H1 (cell line): ENCODE data around the gene CIAO3. TPM values are rescaled to one million over a fixed set of nuclear protein-coding genes. Genes with fewer than 3 reads are reported as not detected.

ENCODE experiments used
- CTCF ChIA-PET: fragments of 300-600 bp; sonication (Branson Sonifier 250); formaldehyde crosslinking; loops from one replicate; lab custom pipeline; 2021; ENCODE audit not compliant: partially characterized antibody; lab: Charles Lee
- POLR2A ChIA-PET: fragments of 300-600 bp; sonication (Branson Sonifier 250); formaldehyde crosslinking; loops from one replicate; lab custom pipeline; 2021; ENCODE audit warnings: inconsistent platforms; ENCODE audit not compliant: partially characterized antibody; lab: Charles Lee
- DNase-seq, 2 experiments: peaks; one replicate each; pipeline versions ENCODE4 v3.0.0 to v3.0.0-alpha.2; 2010 to 2022; ENCODE audit warnings: low spot score in 2 of 2, low read depth in 1 of 2, mixed read lengths in 1 of 2
- FAIRE-seq: peaks from 2 replicates; lab custom pipeline; 2011; peaks lifted over from hg19 to GRCh38; lab: Jason Lieb, UNC
- H2AFZ ChIP-seq: 2 replicates; pipeline ENCODE4 v1.8.1; 2012; ENCODE audit warnings: low read length, inconsistent platforms
- H2AK5ac ChIP-seq: 2 replicates; pipeline ENCODE4 v1.6.1; 2013; ENCODE audit warnings: low read depth, low read length
- H2BK120ac ChIP-seq: replicated peaks from 2 replicates; pipeline ENCODE3; 2013; ENCODE audit warnings: low read depth, low read length, inconsistent platforms
- H2BK12ac ChIP-seq: 2 replicates; pipeline ENCODE4 v1.6.1; 2013; ENCODE audit warnings: low read depth, low read length
- H2BK15ac ChIP-seq: 2 replicates; pipeline ENCODE4 v1.6.1; 2013; ENCODE audit warnings: low read length
- H2BK20ac ChIP-seq: 2 replicates; pipeline ENCODE4 v1.6.1; 2013; ENCODE audit warnings: low read length
- H2BK5ac ChIP-seq: 2 replicates; pipeline ENCODE4 v1.6.1; 2013; ENCODE audit warnings: low read depth, low read length
- H3K14ac ChIP-seq: 2 replicates; pipeline ENCODE4 v1.6.1; 2013; ENCODE audit warnings: inconsistent platforms; ENCODE audit not compliant: insufficient read length
- H3K18ac ChIP-seq: 2 replicates; pipeline ENCODE4 v1.6.1; 2013; ENCODE audit warnings: low read length; ENCODE audit errors: extremely low read depth
- H3K23ac ChIP-seq: 2 replicates; pipeline ENCODE4 v1.6.1; 2013; ENCODE audit warnings: inconsistent platforms; ENCODE audit not compliant: insufficient read length
- H3K23me2 ChIP-seq: 2 replicates; pipeline ENCODE4 v1.6.1; 2013; ENCODE audit warnings: low read depth, low read length
- H3K27ac ChIP-seq: 2 replicates; pipeline ENCODE4 v1.6.1; 2011; ENCODE audit warnings: low read depth, low read length, inconsistent platforms
- H3K27me3 ChIP-seq, 4 experiments: replicated peaks in 1 of 4; 1 replicate in 1 of 4; 2 replicates in 3 of 4; pipeline versions ENCODE4 v1.6.1 to v1.8.1; 2011 to 2013; ENCODE audit warnings: low read length in 3 of 4, mild to moderate bottlenecking in 3 of 4, inconsistent platforms in 2 of 4, mixed read lengths in 2 of 4, moderate library complexity in 1 of 4; ENCODE audit not compliant: control insufficient read depth in 3 of 4, insufficient read depth in 3 of 4; ENCODE audit errors: extremely low read depth in 1 of 4
- H3K36me3 ChIP-seq, 4 experiments: 2 replicates each; pipeline versions ENCODE4 v1.6.1 to v1.8.1; 2011 to 2013; ENCODE audit warnings: mild to moderate bottlenecking in 4 of 4, low read length in 3 of 4, moderate library complexity in 2 of 4, control low read depth in 1 of 4, inconsistent platforms in 1 of 4; ENCODE audit not compliant: insufficient read depth in 4 of 4, control insufficient read depth in 2 of 4
- H3K4ac ChIP-seq: replicated peaks from 2 replicates; pipeline ENCODE3; 2013; ENCODE audit warnings: low read length, low read depth, mixed read lengths, inconsistent platforms; ENCODE audit not compliant: insufficient read length
- H3K4me1 ChIP-seq, 4 experiments: replicated peaks in 1 of 4; 1 replicate in 1 of 4; 2 replicates in 3 of 4; pipeline versions ENCODE4 v1.6.1 to v1.8.1; 2011 to 2013; ENCODE audit warnings: low read length in 3 of 4, inconsistent platforms in 2 of 4, mixed read lengths in 1 of 4; ENCODE audit not compliant: insufficient read depth in 4 of 4, control insufficient read depth in 3 of 4
- H3K4me2 ChIP-seq, 2 experiments: 2 replicates each; pipeline versions ENCODE4 v1.6.1 to v1.8.1; 2011 to 2013; ENCODE audit warnings: low read depth in 2 of 2, low read length in 2 of 2, control low read depth in 1 of 2, inconsistent platforms in 1 of 2, mild to moderate bottlenecking in 1 of 2; ENCODE audit not compliant: insufficient read depth in 1 of 2
- H3K4me3 ChIP-seq, 4 experiments: fragments of 200-600, 300-600 bp in 1 of 4; sonication (generic), shearing (Covaris generic), sonication (Bioruptor Twin) in 1 of 4; 2 replicates each; pipeline versions ENCODE4 v1.5.1 to v1.8.1; 2011 to 2016; ENCODE audit warnings: low read length in 4 of 4, low read depth in 3 of 4, control low read depth in 2 of 4, inconsistent platforms in 2 of 4, mild to moderate bottlenecking in 2 of 4, mixed read lengths in 1 of 4, moderate library complexity in 1 of 4; ENCODE audit not compliant: insufficient read depth in 2 of 4; ENCODE audit errors: extremely low read depth in 1 of 4
- H3K56ac ChIP-seq: replicated peaks from 2 replicates; pipeline ENCODE3; 2013; ENCODE audit warnings: low read depth, mild to moderate bottlenecking, mixed read lengths, low read length, inconsistent platforms; ENCODE audit not compliant: insufficient read length
- H3K79me1 ChIP-seq: 2 replicates; pipeline ENCODE4 v1.6.1; 2013; ENCODE audit warnings: low read depth, low read length, control low read depth
- H3K79me2 ChIP-seq, 2 experiments: 2 replicates each; pipeline versions ENCODE4 v1.6.1 to v1.8.1; 2012 to 2013; ENCODE audit warnings: low read length in 2 of 2, mild to moderate bottlenecking in 2 of 2, inconsistent platforms in 1 of 2; ENCODE audit not compliant: insufficient read depth in 2 of 2, control insufficient read depth in 1 of 2
- H3K9ac ChIP-seq, 4 experiments: replicated peaks in 1 of 4; 1 replicate in 1 of 4; 2 replicates in 3 of 4; pipeline versions ENCODE4 v1.6.1 to v1.8.1; 2011 to 2013; ENCODE audit warnings: low read depth in 3 of 4, low read length in 3 of 4, control low read depth in 2 of 4, mild to moderate bottlenecking in 2 of 4, moderate library complexity in 2 of 4, inconsistent platforms in 1 of 4; ENCODE audit errors: extremely low read depth in 1 of 4
- H3K9me3 ChIP-seq, 2 experiments: 2 replicates each; pipeline versions ENCODE4 v1.6.1 to v1.8.1; 2012 to 2013; ENCODE audit warnings: mild to moderate bottlenecking in 2 of 2, moderate library complexity in 2 of 2, control low read depth in 1 of 2, inconsistent platforms in 1 of 2, low read depth in 1 of 2, low read length in 1 of 2, mixed read lengths in 1 of 2; ENCODE audit not compliant: insufficient read depth in 2 of 2
- H4K20me1 ChIP-seq, 2 experiments: replicated peaks in 1 of 2; 2 replicates each; pipeline versions ENCODE3 to v1.8.1; 2011 to 2013; ENCODE audit warnings: inconsistent platforms in 2 of 2, low read length in 2 of 2, mild to moderate bottlenecking in 1 of 2; ENCODE audit not compliant: insufficient read depth in 2 of 2, control insufficient read depth in 1 of 2
- H4K5ac ChIP-seq: 2 replicates; pipeline ENCODE4 v1.6.1; 2013; ENCODE audit warnings: low read length, low read depth, mixed read lengths, inconsistent platforms; ENCODE audit not compliant: insufficient read length
- H4K8ac ChIP-seq: 2 replicates; pipeline ENCODE4 v1.8.0; 2013; ENCODE audit warnings: mild to moderate bottlenecking, moderate library complexity, low read length, inconsistent platforms; ENCODE audit not compliant: insufficient read depth; ENCODE audit errors: extremely low read depth
- H4K91ac ChIP-seq: replicated peaks from 2 replicates; pipeline ENCODE3; 2013; ENCODE audit warnings: low read length, mixed read lengths, inconsistent platforms; ENCODE audit not compliant: insufficient read length
- ASH2L ChIP-seq: fragments of 200-600, 300-600 bp; sonication (generic); IDR thresholded peaks from one replicate; pipeline ENCODE4 v1.7.1; 2017; ENCODE audit warnings: low read length
- BACH1 ChIP-seq: IDR thresholded peaks from 2 replicates; pipeline ENCODE4 v1.6.1; 2012; ENCODE audit warnings: low read length, improper control_type of control experiment
- BRCA1 ChIP-seq: IDR thresholded peaks from 2 replicates; pipeline ENCODE4 v1.6.1; 2012; ENCODE audit warnings: low read depth, low read length, improper control_type of control experiment
- CHD2 ChIP-seq: IDR thresholded peaks from 2 replicates; pipeline ENCODE4 v1.6.1; 2012; ENCODE audit warnings: low read length, improper control_type of control experiment
- EGR1 ChIP-seq: IDR thresholded peaks from 2 replicates; pipeline ENCODE4 v1.6.1; 2011; ENCODE audit warnings: low read depth, low read length, borderline replicate concordance
- NANOG ChIP-seq: IDR thresholded peaks from 2 replicates; pipeline ENCODE4 v1.6.1; 2011; ENCODE audit warnings: low read length, low read depth, mild to moderate bottlenecking, inconsistent platforms; ENCODE audit not compliant: insufficient read depth, poor library complexity, severe bottlenecking
- NRF1 ChIP-seq: IDR thresholded peaks from 2 replicates; pipeline ENCODE4 v1.6.1; 2011; ENCODE audit warnings: mild to moderate bottlenecking, low read depth, low read length, improper control_type of control experiment
- RAD21 ChIP-seq, 2 experiments: IDR thresholded peaks in 1 of 2; conservative IDR thresholded peaks in 1 of 2; 2 replicates each; pipeline ENCODE4 v1.6.1; 2011; ENCODE audit warnings: low read depth in 2 of 2, low read length in 2 of 2, improper control_type of control experiment in 1 of 2, inconsistent platforms in 1 of 2, mild to moderate bottlenecking in 1 of 2, moderate library complexity in 1 of 2
- SP2 ChIP-seq: IDR thresholded peaks from 2 replicates; pipeline ENCODE4 v1.6.1; 2012; ENCODE audit warnings: mild to moderate bottlenecking, low read length, inconsistent platforms
- SP4 ChIP-seq: IDR thresholded peaks from 2 replicates; pipeline ENCODE4 v1.6.1; 2012; ENCODE audit warnings: low read length, inconsistent platforms
- TAF7 ChIP-seq: optimal IDR thresholded peaks from 2 replicates; pipeline ENCODE3; 2011; ENCODE audit warnings: low read depth, mild to moderate bottlenecking, inconsistent platforms, low read length, moderate library complexity, borderline replicate concordance
- WGBS, 2 experiments: shearing (Covaris generic) in 1 of 2; methylation state at CpG; one replicate each; pipeline versions ENCODE4 v1.1.6 to v1.1.7; 2013 to 2015; ENCODE audit warnings: low lambda C conversion rate in 2 of 2, mixed read lengths in 2 of 2, inconsistent platforms in 1 of 2, low coverage in 1 of 2, missing lambda C conversion rate in 1 of 2; ENCODE audit not compliant: insufficient replicate concordance in 2 of 2, insufficient coverage in 1 of 2, insufficient read length in 1 of 2; ENCODE audit errors: extremely low coverage in 1 of 2, missing lambda C conversion rate in 1 of 2; 5-methylcytosine and 5-hydroxymethylcytosine counted together
- polyA plus RNA-seq, 7 experiments: library from polyadenylated mRNA; depleted of rRNA in 3 of 7; stranded (reverse) in 5 of 7; unstranded in 2 of 7; fragments of >200 nt in 5 of 7; fragments of 200-250 nt in 2 of 7; gene quantifications; 1 replicate in 5 of 7; 2 replicates in 1 of 7; 4 replicates in 1 of 7; pipeline versions ENCODE4 v1.2.1 to v1.2.3, GENCODE V29; 2011 to 2013; ENCODE audit warnings: missing spikeins in 2 of 7, mixed read lengths in 2 of 7
- total RNA-seq: library from RNA; stranded (reverse); fragmentation: NEBNext Ultra II Directional; extraction: Animal tissue kit (Norgen Biotek cat#: 25700); gene quantifications from 2 replicates; pipeline ENCODE4 v1.2.1, GENCODE V29; 2021
- TF ChIP-seq, protein P1 (sequence below): IDR thresholded peaks from 2 replicates; pipeline ENCODE4 v1.6.1; 2012; ENCODE audit warnings: inconsistent platforms

The CIAO3 gene
- total and polyA plus RNA-seq, 2 of the 8 experiments (the other 6 are each of a cell fraction or from before 2014, with no cell fraction given), result 20.0 to 20.4 TPM

DNA sequence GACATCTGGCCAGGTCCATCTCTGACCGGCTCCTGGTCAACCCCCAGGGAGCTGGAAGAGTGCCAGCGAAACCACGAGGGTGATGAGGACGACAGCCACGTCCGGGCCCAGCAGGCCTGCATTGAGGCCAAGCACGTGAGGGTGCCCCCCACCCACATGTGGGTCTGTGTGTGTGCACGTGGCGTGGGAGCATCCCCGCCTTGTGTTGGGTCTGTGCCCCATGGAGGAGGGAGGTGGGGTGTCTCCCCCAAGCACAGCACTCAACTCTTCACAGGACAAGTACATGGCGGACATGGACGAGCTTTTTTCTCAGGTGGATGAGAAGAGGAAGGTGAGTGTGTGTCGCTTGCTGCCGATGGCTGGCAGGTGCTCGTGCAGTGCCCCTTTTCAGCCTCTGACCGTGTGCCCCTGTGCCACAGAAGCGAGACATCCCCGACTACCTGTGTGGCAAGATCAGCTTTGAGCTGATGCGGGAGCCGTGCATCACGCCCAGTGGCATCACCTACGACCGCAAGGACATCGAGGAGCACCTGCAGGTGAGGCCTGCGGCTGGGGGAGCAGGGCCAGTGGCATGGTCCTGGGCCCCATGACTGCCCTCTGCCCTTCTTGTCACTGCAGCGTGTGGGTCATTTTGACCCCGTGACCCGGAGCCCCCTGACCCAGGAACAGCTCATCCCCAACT is 58.9 kb downstream of the CIAO3 start:
- H3K27me3 ChIP-seq, result no peaks in the 10 kb centered on the region
- peaks cover 4 to 27% (median 13%) of the 10 kb centered on the region in 4 experiments; a peak in 7 of 8 replicates for H3K36me3 ChIP-seq
- H3K56ac ChIP-seq, result no peak overlapping the region
- no peak overlapping the region; the same call in 1 of the 2 replicates for H2BK5ac ChIP-seq
- no peak for FAIRE-seq
- no peak overlapping the region for H2BK15ac ChIP-seq
- CTCF ChIA-PET, result interaction anchor here (0.6 to 1.9 kb wide), 18 partner anchors 9 to 781 kb away, joined by 3 to 8 read pairs (median 3); partner anchors contain the start of genes MCRIP2 and WDR24
- no peak overlapping the region for H3K14ac ChIP-seq
- WGBS, 2 experiments, result 92% methylated on average over 28 of the region's 28 CpGs; no CpG with 5 or more reads in 1 of the 2 experiments
- H3K9me3 ChIP-seq, result no peaks in the 10 kb centered on the region
- H2BK12ac ChIP-seq, result no peak overlapping the region
- no peak overlapping the region for H4K91ac ChIP-seq
- H3K79me2 ChIP-seq, result peaks cover 0 to 12% of the 10 kb centered on the region in 2 experiments; a peak in 1 of 4 replicates
- H2BK120ac ChIP-seq, result no peak overlapping the region
- POLR2A ChIA-PET, result interaction anchor here (0.7 to 13.3 kb wide), 18 partner anchors 8 to 299 kb away, joined by 3 to 214 read pairs (median 6); partner anchors contain the start of genes ANTKMT, CCDC78, GNG13 and HAGHL
- no peak overlapping the region for H3K18ac ChIP-seq
- peaks cover 13% of the 10 kb centered on the region; the same call in 1 of the 2 replicates for H3K23me2 ChIP-seq
- peak overlapping the region; percentile 65; the same call in 1 of the 2 replicates for H4K8ac ChIP-seq
- peaks cover 0 to 26% (median 21%) of the 10 kb centered on the region in 4 experiments; a peak in 6 of 7 replicates for H3K4me1 ChIP-seq
- H3K4ac ChIP-seq, result no peak overlapping the region
- H3K4me2 ChIP-seq, result peak overlapping the region; percentile 74; a peak in 3 of 4 replicates
- no peak overlapping the region for H4K5ac ChIP-seq
- no peak overlapping the region for H3K23ac ChIP-seq
- H2AFZ ChIP-seq, result no peak overlapping the region
- no peak for DNase-seq
- peaks cover 6% of the 10 kb centered on the region; the same call in 1 of the 2 replicates for H3K79me1 ChIP-seq
- no peak overlapping the region for H2BK20ac ChIP-seq
- no peak overlapping the region for H3K27ac ChIP-seq
- H3K4me3 ChIP-seq, result peak overlapping the region in 1 of 4 experiments; percentile 89; a peak in 1 of 8 replicates
- H4K20me1 ChIP-seq, result peaks cover 4 to 32% of the 10 kb centered on the region in 2 experiments
- H3K9ac ChIP-seq, result no peak overlapping the region
- H2AK5ac ChIP-seq, result no peak overlapping the region
- no peak for TF ChIP-seq RAD21 (IDR thresholded peaks at IDR 0.05 in 1 of 2, conservative IDR thresholded peaks at IDR 0.05 in 1 of 2; ENCODE audit: low read depth in 2 of 2, low read length in 2 of 2)
- TF ChIP-seq ASH2L, result no peak
- TF ChIP-seq, protein P1, sequence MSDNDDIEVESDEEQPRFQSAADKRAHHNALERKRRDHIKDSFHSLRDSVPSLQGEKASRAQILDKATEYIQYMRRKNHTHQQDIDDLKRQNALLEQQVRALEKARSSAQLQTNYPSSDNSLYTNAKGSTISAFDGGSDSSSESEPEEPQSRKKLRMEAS, result no peak
- no peak for TF ChIP-seq SP4
- no peak for TF ChIP-seq SP2
- no peak for TF ChIP-seq TAF7
- no peak for TF ChIP-seq EGR1
- no peak for TF ChIP-seq BRCA1
- TF ChIP-seq NANOG, result no peak
- no peak for TF ChIP-seq BACH1
- TF ChIP-seq NRF1, result no peak
- no peak for TF ChIP-seq CHD2
